Stimulated activated CD4-positive, alpha-beta T cell treated with anti-CD3 and anti-CD28 coated beads, Interleukin-2, amount 100 ng/mL, for 24 hours (primary cell): ENCODE data around the gene OLFM2.
"Not testable (repeated sequence)": the region's sequence is repeated elsewhere in the genome, so short reads cannot be mapped to it uniquely, and the experiment has no call there.

Experiments
- DNase-seq, 2 donors: peaks; one replicate each; pipeline ENCODE4 v3.0.0-alpha.2; 2020

The OLFM2 gene

DNA sequence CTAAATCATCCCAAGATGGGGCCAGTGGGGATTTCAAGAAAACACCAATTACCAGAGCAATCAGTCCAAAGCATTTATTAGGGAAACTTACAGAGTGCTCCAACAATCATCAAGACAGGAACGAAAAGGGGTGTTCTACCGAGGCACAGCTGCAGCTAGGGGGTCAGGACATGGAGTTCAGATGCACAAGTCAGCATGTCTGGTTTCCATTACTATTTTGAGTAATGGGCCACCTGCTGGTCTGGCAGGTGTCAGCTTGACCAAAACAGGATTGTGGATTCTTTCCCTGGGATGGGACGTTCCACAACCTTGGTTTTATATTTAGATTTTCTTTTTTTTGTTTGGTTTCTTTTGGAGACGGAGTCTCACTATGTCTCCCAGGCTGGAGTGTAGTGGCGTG is 112.5 kb downstream of the OLFM2 start:
- DNase-seq: no peak

DNA sequence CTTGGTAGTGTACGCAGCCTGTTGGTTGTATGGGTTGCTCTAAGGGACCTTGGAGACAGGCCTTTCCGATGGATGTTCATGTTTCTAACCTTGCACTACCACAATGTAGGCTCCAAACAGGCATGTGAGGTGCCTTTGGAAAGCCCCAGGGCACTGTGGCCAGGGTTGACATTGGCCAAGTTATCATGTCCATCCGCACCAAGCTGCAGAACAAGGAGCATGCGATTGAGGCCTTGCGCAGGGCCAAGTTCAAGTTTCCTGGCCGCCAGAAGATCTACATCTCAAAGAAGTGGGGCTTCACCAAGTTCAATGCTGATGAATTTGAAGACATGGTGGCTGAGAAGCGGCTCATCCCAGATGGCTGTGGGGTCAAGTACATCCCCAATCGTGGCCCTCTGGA is 116.3 kb downstream of the OLFM2 start:
- not testable (repeated sequence) for DNase-seq

DNA sequence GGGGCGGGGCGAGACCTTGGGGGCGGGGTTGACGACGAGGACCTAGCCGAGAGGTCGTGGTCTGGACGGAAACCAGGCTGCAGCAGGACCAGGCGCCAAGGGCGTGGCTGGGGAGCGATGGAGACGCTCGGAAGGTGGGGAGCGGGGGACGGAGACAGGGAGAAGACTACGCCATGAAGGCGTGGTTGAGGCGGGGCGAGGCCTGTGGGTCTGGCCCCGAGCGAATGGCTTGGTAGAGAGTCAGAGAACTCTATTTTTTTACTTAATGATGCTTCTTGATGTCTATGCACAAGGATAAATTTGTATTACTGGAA is 116.8 kb downstream of the OLFM2 start:
- DNase-seq: no peak

DNA sequence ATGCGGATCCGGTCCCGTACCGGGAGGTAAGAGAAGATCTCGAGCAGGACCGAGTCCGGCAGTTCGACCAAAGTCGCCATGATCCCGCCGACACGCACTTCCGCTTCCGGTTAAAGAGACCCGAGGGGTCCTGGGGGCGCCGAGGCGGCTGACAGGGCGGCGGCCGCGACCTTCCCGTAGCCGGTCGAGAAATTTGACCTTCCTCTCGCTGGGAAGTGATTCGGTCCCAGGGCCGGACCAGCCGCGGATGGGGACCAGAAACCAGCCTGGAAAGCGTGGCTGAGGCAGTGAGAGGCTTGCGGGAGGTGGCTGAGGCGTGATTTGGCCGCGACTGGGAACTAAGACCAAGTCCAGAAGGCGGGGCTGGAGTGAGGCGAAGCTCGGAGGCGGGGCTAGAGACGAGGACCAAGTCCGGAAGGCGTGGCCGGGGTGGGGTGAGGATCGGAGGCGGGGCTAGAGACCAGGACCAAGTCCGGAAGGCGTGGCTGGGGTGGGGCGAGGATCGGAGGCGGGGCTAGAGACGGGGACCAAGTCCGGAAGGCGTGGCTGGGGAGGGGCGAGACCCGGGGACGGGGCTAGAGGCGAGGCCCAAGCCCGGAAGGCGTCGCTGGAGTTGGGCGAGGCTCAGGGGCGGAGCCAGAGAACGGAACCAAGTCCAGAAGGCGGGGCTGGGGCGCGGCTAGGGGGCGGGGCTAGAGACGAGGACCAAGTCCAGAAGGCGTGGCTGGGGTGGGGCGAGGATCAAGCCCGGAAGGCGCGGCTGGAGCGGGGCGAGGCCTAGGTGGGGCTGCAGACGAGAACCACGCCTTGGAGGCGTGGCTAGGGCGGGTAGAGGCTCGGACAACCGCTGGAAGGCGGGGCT is 117.3 kb downstream of the OLFM2 start, which contains the start of gene FBXL12:
Gene FBXL12, minus strand, starts transcription at position 346 of the 862 bp plus-strand sequence. Its CDS starts 266 bp downstream, at position 80.
- peak; percentile 100 for DNase-seq

DNA sequence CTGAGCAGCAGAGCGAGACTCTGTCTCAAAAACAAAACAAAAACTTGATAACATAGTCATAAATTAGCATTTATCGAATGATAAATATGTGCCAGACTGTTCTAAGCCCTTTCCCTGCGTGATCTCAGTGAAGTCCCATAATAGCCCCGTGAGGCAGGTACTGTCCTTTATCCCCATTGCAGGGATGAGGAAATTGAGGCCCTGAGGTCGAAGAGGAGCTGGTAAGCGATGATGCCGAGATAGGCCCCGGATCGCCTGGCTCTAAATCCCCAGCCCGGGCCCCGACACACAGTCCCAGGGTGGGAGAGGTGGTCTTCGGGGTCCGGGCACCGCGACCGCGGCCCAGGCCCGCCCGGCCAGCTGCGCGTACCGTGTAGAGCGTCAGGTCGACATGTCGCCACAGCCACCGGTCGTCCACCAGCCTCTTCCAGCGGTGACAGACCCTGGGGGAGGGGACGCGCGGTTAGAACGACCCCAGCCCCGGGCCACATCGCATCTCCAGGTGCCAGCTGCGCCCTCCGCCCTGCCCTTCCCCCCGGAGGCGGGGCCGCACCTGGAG is 118.1 kb downstream of the OLFM2 start:
- no peak for DNase-seq

DNA sequence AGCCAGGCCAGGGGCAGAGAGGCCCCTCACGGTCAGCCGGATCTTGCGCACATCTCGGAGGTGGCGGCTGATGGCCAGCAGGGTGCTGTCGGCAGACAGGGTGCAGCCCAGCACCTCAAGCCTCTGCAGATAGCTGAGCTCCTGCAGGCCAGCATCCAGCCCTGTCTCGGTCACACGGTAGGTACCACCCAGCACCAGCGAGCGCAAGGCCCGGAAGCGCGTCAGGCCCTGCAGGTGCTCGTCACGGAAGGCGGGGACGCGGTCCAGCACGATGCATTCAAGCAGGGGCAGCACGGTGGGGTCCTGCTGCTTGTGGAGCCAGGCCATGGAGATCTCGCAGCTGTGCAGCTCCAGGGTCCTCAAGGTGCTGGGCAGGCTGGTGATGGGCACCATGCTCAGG is 125.2 kb downstream of the OLFM2 start:
- DNase-seq: no peak

DNA sequence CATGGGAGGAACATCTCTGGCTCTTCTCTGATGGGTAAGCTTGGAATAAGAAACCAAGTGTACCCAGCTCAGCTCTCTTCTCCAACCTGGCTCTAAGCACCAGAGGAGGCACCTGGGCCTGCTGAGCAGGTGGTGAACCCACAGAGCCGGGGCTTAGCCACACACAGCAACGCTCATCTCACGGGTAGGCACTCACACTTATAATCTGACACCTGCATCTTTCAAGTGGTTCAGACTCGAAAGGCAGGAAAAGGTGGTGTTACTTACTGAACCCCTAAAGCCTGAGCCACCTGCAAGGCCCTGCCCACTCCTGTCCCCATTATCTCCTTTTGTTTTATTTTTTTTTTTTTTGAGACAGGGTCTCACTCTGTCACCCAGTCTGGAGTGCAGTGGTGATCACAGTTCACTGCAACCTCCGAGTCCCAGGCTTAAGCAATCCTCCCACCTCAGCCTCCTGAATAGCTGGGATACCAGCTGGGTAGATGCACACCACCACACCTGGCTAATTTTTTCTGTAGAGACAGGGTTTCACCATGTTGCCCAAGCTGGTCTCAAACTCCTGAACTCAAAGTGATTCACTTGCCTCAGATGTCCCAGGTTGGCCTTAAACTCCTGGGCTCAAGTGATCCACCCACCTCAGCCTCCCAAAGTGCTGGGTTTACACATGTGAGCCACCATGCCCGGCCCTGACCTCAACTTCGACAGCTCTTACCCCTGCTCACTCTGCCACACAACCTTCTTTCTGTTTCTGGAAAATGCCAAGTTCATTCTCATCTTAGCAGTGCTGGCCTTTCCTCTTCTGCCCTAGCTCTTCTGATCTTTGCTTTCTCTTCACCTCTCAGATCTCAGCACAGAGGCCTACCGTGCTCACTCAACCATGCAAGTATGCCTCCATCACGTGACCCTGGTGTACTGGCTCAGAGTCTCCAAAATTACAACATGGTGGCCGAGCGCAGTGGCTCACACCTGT is 127.2 kb downstream of the OLFM2 start:
- DNase-seq: no peak

DNA sequence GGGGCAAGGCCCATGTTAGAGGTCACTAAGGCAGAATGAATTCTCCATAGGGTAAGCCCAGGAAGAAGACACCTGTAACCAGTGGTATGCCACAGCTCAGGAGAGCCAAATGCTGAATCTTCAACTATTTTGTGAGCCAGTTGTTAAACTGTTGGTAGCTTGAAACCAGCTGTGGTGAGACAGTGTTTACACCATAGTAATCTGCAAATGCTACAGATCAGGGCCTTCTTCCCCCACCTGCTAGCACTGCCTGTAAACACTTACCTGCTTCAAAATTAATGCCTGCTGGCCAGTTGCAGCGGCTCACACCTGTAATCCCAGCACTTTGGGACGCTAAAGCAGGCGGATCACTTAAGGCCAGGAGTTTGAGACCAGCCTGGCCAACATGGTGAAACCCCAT is 129.5 kb downstream of the OLFM2 start:
- no peak for DNase-seq
